GM21825 (cell line): ENCODE measurements around the gene D2HGDH.
"Not testable (repeated sequence)": the region's sequence is repeated elsewhere in the genome, so short reads cannot be mapped to it uniquely, and the experiment has no call there.

Experiments
- ATAC-seq: cut with Tn5 transposase; IDR thresholded peaks from one replicate; pipeline ENCODE4 v1.9.1; 2021; ENCODE audit warnings: mild to moderate bottlenecking, moderate library complexity; ENCODE audit not compliant: unreplicated experiment

The D2HGDH gene

GRCh38 chr2:241768251-241768711, 33.9 kb downstream of the D2HGDH start:
- no peak for ATAC-seq

GRCh38 chr2:241768850-241769249, 34.4 kb downstream of the D2HGDH start:
- no peak for ATAC-seq

GRCh38 chr2:241769819-241770184, 35.4 kb downstream of the D2HGDH start:
- ATAC-seq = no peak

GRCh38 chr2:241770185-241770935, 35.9 kb downstream of the D2HGDH start:
- no peak for ATAC-seq

GRCh38 chr2:241770936-241771285, 36.5 kb downstream of the D2HGDH start:
- ATAC-seq = no peak

GRCh38 chr2:241771286-241772062, 37.0 kb downstream of the D2HGDH start:
- ATAC-seq = no peak

GRCh38 chr2:241772063-241772499, 37.7 kb downstream of the D2HGDH start:
- ATAC-seq = no peak

- no peak for ATAC-seq
These were observed 39.3 kb downstream of the D2HGDH start for GRCh38 chr2:241773511-241774418.

GRCh38 chr2:241774419-241775222, 40.2 kb downstream of the D2HGDH start:
- no peak for ATAC-seq

- ATAC-seq = no peak
These were observed 41.1 kb downstream of the D2HGDH start for GRCh38 chr2:241775223-241776177.

- no peak for ATAC-seq
These were observed 42.1 kb downstream of the D2HGDH start, which contains the start of gene GAL3ST2 for GRCh38 chr2:241776336-241777169. Gene GAL3ST2, plus strand, starts transcription at chr2:241776822. Its CDS starts 134 bp downstream, at chr2:241776956.

GRCh38 chr2:241777170-241777685, 42.8 kb downstream of the D2HGDH start:
- ATAC-seq = no peak

GRCh38 chr2:241777686-241778627, 43.5 kb downstream of the D2HGDH start:
- ATAC-seq = no peak

- no peak for ATAC-seq
These were observed 46.6 kb downstream of the D2HGDH start for GRCh38 chr2:241780939-241781569.

GRCh38 chr2:241782053-241782452, 47.6 kb downstream of the D2HGDH start:
- ATAC-seq = not testable (repeated sequence)

GRCh38 chr2:241788135-241788534, 53.7 kb downstream of the D2HGDH start:
- ATAC-seq = no peak
